HepG2 (cell line): ENCODE data around the gene COPZ1. TPM values are rescaled to one million over a fixed set of nuclear protein-coding genes. Genes with fewer than 3 reads are reported as not detected.

ENCODE experiments used
- ASH2L ChIP-seq: fragments of 300-600, 200-600 bp; sonication (generic); IDR thresholded peaks from 2 replicates; pipeline ENCODE4 v1.7.0; 2017; ENCODE audit warnings: low read depth, mild to moderate bottlenecking, moderate library complexity, mixed read lengths, low read length; ENCODE audit not compliant: insufficient read length
- BCL6 ChIP-seq: IDR thresholded peaks from 2 replicates; pipeline ENCODE4 v1.6.1; 2016; ENCODE audit warnings: missing genetic modification reagents, missing compliant biosample characterization
- ESRRA ChIP-seq: sonication (generic); formaldehyde crosslinking; IDR thresholded peaks from 2 replicates; pipeline ENCODE4 v1.5.1; 2020; ENCODE audit warnings: mild to moderate bottlenecking, low read depth, missing genetic modification reagents
- FOSL2 ChIP-seq: sonication (generic); formaldehyde crosslinking; IDR thresholded peaks from 2 replicates; pipeline ENCODE4 v1.4.0; 2020; ENCODE audit warnings: missing genetic modification reagents
- GATAD2A ChIP-seq: IDR thresholded peaks from 2 replicates; pipeline ENCODE4 v1.6.1; 2016
- MXI1 ChIP-seq: IDR thresholded peaks from 3 replicates; pipeline ENCODE4 v1.6.1; 2012; ENCODE audit warnings: low read depth, low read length, inconsistent platforms, borderline replicate concordance
- NRL ChIP-seq: sonication (generic); formaldehyde crosslinking; IDR thresholded peaks from 2 replicates; pipeline ENCODE4 v1.5.0; 2020; ENCODE audit warnings: missing genetic modification reagents, mild to moderate bottlenecking, moderate library complexity, borderline replicate concordance
- RARA ChIP-seq: IDR thresholded peaks from 2 replicates; pipeline ENCODE4 v1.6.1; 2016; ENCODE audit warnings: missing genetic modification reagents, missing compliant biosample characterization
- SIX1 ChIP-seq: sonication (generic); formaldehyde crosslinking; IDR thresholded peaks from 2 replicates; pipeline ENCODE4 v1.4.0; 2020; ENCODE audit warnings: missing genetic modification reagents, borderline replicate concordance
- TCF7L2 ChIP-seq: IDR thresholded peaks from 2 replicates; pipeline ENCODE4 v1.6.1; 2011; ENCODE audit warnings: mild to moderate bottlenecking, low read depth, low read length, moderate library complexity
- THYN1 ChIP-seq: sonication (generic); formaldehyde crosslinking; IDR thresholded peaks from 2 replicates; pipeline ENCODE4 v1.8.1; 2023; ENCODE audit warnings: low read depth, mild to moderate bottlenecking, moderate library complexity, missing genetic modification reagents, borderline replicate concordance
- ZEB1 ChIP-seq: IDR thresholded peaks from 2 replicates; pipeline ENCODE4 v1.6.1; 2012; ENCODE audit warnings: mild to moderate bottlenecking, low read depth, inconsistent platforms; ENCODE audit not compliant: insufficient replicate concordance
- ZFP36L1 ChIP-seq: sonication (generic); formaldehyde crosslinking; IDR thresholded peaks from 2 replicates; pipeline ENCODE4 v1.8.0; 2022; ENCODE audit warnings: mild to moderate bottlenecking, missing genetic modification reagents, moderate library complexity
- ZNF225 ChIP-seq: sonication (generic); formaldehyde crosslinking; IDR thresholded peaks from 2 replicates; pipeline ENCODE4 v1.4.0; 2020; ENCODE audit warnings: mild to moderate bottlenecking, missing genetic modification reagents
- ZNF30 ChIP-seq: sonication (generic); formaldehyde crosslinking; IDR thresholded peaks from 2 replicates; pipeline ENCODE4 v1.5.0; 2020; ENCODE audit warnings: mild to moderate bottlenecking, missing genetic modification reagents
- ZNF766 ChIP-seq: sonication (generic); formaldehyde crosslinking; IDR thresholded peaks from 2 replicates; pipeline ENCODE4 v1.5.0; 2020; ENCODE audit warnings: missing genetic modification reagents, borderline replicate concordance
- ZSCAN30 ChIP-seq: sonication (generic); formaldehyde crosslinking; IDR thresholded peaks from 2 replicates; pipeline ENCODE4 v1.5.0; 2020; ENCODE audit warnings: mild to moderate bottlenecking, missing genetic modification reagents
- polyA plus RNA-seq, 8 experiments: library from polyadenylated mRNA; depleted of rRNA in 3 of 8; stranded (reverse) in 7 of 8; unstranded in 1 of 8; fragments of >200 nt; fragmentation: Illumina TruSeq in 4 of 8; extraction: Trizol in 4 of 8; gene quantifications; 2 replicates each; pipeline versions ENCODE4 v1.2.1 to v1.2.3, GENCODE V29; 2011 to 2016; ENCODE audit warnings: low read depth in 4 of 8, missing spikeins in 1 of 8, mixed read lengths in 1 of 8; ENCODE audit not compliant: insufficient read depth in 1 of 8
- total RNA-seq, 5 experiments: library from RNA; depleted of rRNA; stranded (reverse); fragments of >200 nt; fragmentation: Illumina TruSeq; extraction: Trizol; gene quantifications; 2 replicates each; pipeline ENCODE4 v1.2.3, GENCODE V29; 2016; ENCODE audit warnings: low read depth in 1 of 5
- TF ChIP-seq, protein P1 (sequence below): sonication (generic); formaldehyde crosslinking; conservative IDR thresholded peaks from 2 replicates; pipeline ENCODE4 v1.4.0; 2020; ENCODE audit warnings: mild to moderate bottlenecking, missing genetic modification reagents, moderate library complexity
- TF ChIP-seq, protein P2 (sequence below): sonication (generic); formaldehyde crosslinking; IDR thresholded peaks from 2 replicates; pipeline ENCODE4 v1.9.0; 2022; ENCODE audit warnings: low read depth, missing genetic modification reagents
- TF ChIP-seq, protein P3 (sequence below): IDR thresholded peaks from 2 replicates; pipeline ENCODE4 v1.6.1; 2012; ENCODE audit warnings: low read depth, low read length, improper control_type of control experiment
- TF ChIP-seq, protein P4 (sequence below): sonication (generic); formaldehyde crosslinking; conservative IDR thresholded peaks from 2 replicates; pipeline ENCODE4 v1.8.1; 2023; ENCODE audit warnings: missing genetic modification reagents

Gene COPZ1
- total and polyA plus RNA-seq, 2 of the 13 experiments (the other 11 are each of a cell fraction or from before 2014, with no cell fraction given) = 125 to 184 TPM

DNA sequence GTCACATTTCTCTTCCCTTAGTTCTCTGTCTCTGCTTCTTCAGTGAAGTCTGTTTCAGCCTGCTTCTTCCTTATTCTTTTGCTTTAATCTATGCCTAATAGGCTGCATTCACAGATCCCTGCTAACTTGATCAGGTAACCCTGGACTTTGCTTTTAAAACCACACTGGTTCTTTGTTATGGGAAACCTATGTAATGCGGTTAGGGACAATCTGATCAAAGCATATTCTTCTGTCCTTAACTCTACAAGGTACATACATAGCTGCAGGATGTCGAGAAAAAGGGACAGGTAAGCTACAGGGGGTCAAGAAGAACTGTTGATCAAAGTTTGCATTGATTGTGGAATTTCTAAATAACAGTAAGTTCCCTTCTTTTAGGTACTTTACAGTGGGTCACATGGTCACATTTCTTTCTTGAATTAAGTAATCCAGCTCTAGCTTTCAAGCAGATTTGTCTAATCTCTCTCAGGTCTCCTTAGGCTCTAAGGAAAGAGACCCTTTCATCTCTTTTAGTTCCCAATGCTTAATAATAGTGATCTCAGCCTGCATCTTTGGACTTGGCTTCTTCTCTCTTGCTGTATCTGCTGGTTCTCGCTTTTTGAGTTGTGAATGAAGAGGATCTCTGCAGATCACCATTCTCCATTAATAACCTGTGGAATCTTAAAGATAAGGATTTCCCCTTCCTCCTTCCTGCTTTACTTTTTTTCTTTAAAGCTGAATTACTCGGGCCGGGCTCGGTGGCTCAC is 3.8 kb downstream of the COPZ1 start (continued):
- TF ChIP-seq, protein P1, sequence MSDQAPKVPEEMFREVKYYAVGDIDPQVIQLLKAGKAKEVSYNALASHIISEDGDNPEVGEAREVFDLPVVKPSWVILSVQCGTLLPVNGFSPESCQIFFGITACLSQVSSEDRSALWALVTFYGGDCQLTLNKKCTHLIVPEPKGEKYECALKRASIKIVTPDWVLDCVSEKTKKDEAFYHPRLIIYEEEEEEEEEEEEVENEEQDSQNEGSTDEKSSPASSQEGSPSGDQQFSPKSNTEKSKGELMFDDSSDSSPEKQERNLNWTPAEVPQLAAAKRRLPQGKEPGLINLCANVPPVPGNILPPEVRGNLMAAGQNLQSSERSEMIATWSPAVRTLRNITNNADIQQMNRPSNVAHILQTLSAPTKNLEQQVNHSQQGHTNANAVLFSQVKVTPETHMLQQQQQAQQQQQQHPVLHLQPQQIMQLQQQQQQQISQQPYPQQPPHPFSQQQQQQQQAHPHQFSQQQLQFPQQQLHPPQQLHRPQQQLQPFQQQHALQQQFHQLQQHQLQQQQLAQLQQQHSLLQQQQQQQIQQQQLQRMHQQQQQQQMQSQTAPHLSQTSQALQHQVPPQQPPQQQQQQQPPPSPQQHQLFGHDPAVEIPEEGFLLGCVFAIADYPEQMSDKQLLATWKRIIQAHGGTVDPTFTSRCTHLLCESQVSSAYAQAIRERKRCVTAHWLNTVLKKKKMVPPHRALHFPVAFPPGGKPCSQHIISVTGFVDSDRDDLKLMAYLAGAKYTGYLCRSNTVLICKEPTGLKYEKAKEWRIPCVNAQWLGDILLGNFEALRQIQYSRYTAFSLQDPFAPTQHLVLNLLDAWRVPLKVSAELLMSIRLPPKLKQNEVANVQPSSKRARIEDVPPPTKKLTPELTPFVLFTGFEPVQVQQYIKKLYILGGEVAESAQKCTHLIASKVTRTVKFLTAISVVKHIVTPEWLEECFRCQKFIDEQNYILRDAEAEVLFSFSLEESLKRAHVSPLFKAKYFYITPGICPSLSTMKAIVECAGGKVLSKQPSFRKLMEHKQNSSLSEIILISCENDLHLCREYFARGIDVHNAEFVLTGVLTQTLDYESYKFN (CRISPR knock-in tag) = peak; percentile 45; the same call in 1 of the 2 replicates
- no peak for TF ChIP-seq THYN1 (CRISPR knock-in tag)
- peak; percentile 24; the same call in 1 of the 3 replicates for TF ChIP-seq MXI1
- 0 out of 2 replicates have a peak, but pooled peaks have one; percentile 12 for TF ChIP-seq SIX1
- TF ChIP-seq ESRRA (CRISPR knock-in tag) = 0 out of 2 replicates have a peak, but pooled peaks have one; percentile 7
- TF ChIP-seq, protein P2, sequence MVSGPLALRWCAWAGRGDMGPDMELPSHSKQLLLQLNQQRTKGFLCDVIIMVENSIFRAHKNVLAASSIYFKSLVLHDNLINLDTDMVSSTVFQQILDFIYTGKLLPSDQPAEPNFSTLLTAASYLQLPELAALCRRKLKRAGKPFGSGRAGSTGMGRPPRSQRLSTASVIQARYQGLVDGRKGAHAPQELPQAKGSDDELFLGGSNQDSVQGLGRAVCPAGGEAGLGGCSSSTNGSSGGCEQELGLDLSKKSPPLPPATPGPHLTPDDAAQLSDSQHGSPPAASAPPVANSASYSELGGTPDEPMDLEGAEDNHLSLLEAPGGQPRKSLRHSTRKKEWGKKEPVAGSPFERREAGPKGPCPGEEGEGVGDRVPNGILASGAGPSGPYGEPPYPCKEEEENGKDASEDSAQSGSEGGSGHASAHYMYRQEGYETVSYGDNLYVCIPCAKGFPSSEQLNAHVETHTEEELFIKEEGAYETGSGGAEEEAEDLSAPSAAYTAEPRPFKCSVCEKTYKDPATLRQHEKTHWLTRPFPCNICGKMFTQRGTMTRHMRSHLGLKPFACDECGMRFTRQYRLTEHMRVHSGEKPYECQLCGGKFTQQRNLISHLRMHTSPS = no peak
- TF ChIP-seq, protein P3, sequence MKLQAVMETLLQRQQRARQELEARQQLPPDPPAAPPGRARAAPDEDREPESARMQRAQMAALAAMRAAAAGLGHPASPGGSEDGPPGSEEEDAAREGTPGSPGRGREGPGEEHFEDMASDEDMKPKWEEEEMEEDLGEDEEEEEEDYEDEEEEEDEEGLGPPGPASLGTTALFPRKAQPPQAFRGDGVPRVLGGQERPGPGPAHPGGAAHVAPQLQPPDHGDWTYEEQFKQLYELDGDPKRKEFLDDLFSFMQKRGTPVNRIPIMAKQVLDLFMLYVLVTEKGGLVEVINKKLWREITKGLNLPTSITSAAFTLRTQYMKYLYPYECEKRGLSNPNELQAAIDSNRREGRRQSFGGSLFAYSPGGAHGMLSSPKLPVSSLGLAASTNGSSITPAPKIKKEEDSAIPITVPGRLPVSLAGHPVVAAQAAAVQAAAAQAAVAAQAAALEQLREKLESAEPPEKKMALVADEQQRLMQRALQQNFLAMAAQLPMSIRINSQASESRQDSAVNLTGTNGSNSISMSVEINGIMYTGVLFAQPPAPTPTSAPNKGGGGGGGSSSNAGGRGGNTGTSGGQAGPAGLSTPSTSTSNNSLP = peak; percentile 50; the same call in 1 of the 2 replicates
- TF ChIP-seq BCL6 (CRISPR knock-in tag) = peak; percentile 38; the same call in 1 of the 2 replicates
- TF ChIP-seq ZNF766 (CRISPR knock-in tag) = no peak
- no peak for TF ChIP-seq ZSCAN30 (CRISPR knock-in tag)
- TF ChIP-seq FOSL2 (CRISPR knock-in tag) = no peak
- TF ChIP-seq NRL = no peak
- peak; percentile 13 for TF ChIP-seq ASH2L
- TF ChIP-seq ZNF225 (CRISPR knock-in tag) = no peak
- no peak for TF ChIP-seq ZNF30 (CRISPR knock-in tag)
- TF ChIP-seq ZFP36L1 (CRISPR knock-in tag) = no peak
- peak; percentile 62; the same call in 1 of the 2 replicates for TF ChIP-seq TCF7L2
- peak; percentile 65 for TF ChIP-seq GATAD2A
- TF ChIP-seq RARA (CRISPR knock-in tag) = peak; percentile 24; the same call in 1 of the 2 replicates
- TF ChIP-seq ZEB1 = peak; percentile 86
- TF ChIP-seq, protein P4, sequence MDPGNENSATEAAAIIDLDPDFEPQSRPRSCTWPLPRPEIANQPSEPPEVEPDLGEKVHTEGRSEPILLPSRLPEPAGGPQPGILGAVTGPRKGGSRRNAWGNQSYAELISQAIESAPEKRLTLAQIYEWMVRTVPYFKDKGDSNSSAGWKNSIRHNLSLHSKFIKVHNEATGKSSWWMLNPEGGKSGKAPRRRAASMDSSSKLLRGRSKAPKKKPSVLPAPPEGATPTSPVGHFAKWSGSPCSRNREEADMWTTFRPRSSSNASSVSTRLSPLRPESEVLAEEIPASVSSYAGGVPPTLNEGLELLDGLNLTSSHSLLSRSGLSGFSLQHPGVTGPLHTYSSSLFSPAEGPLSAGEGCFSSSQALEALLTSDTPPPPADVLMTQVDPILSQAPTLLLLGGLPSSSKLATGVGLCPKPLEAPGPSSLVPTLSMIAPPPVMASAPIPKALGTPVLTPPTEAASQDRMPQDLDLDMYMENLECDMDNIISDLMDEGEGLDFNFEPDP (CRISPR knock-in tag) = 0 out of 2 replicates have a peak, but pooled peaks have one; percentile 34
